ENCODE measurements around the gene MMP20.

Gene MMP20

GRCh38 chr11:102553835-102554282 is 71.3 kb downstream of the MMP20 start:
- DNase-seq (ENCODE audit: low spot score): no peak

- DNase-seq (ENCODE audit: low spot score): no peak
Measured at GRCh38 chr11:102552447-102553194, 72.5 kb downstream of the MMP20 start.

GRCh38 chr11:102552020-102552419 is 73.1 kb downstream of the MMP20 start:
- no peak for DNase-seq (ENCODE audit: low spot score)

- no peak for DNase-seq (ENCODE audit: low spot score)
Measured at GRCh38 chr11:102551169-102551781, 73.9 kb downstream of the MMP20 start.

- no peak for DNase-seq (ENCODE audit: low spot score)
Measured at GRCh38 chr11:102546923-102547471, 78.1 kb downstream of the MMP20 start.

GRCh38 chr11:102546427-102546826 is 78.7 kb downstream of the MMP20 start:
- no peak for DNase-seq (ENCODE audit: low spot score)

GRCh38 chr11:102545701-102546100 is 79.4 kb downstream of the MMP20 start:
- DNase-seq (ENCODE audit: low spot score): no peak

- DNase-seq (ENCODE audit: low spot score): no peak
Measured at GRCh38 chr11:102544594-102544993, 80.5 kb downstream of the MMP20 start.

- DNase-seq (ENCODE audit: low spot score): no peak
Measured at GRCh38 chr11:102539567-102539966, 85.6 kb downstream of the MMP20 start.

- no peak for DNase-seq (ENCODE audit: low spot score)
Measured at GRCh38 chr11:102538932-102539331, 86.2 kb downstream of the MMP20 start.

GRCh38 chr11:102534261-102534872 is 90.8 kb downstream of the MMP20 start:
- DNase-seq (ENCODE audit: low spot score): no peak

GRCh38 chr11:102530558-102530957 is 94.6 kb downstream of the MMP20 start, which contains the start of gene MMP7:
TSS of gene MMP7 (minus strand) at chr11:102530747. CDS start at chr11:102530700, 47 bp downstream.
- DNase-seq (ENCODE audit: low spot score): no peak

GRCh38 chr11:102528618-102529017 is 96.5 kb downstream of the MMP20 start:
- DNase-seq (ENCODE audit: low spot score): no peak

- DNase-seq (ENCODE audit: low spot score): no peak
Measured at GRCh38 chr11:102527684-102528083, 97.4 kb downstream of the MMP20 start.

- DNase-seq (ENCODE audit: low spot score): no peak
Measured at GRCh38 chr11:102527041-102527440, 98.1 kb downstream of the MMP20 start.

All from hematopoietic multipotent progenitor cell treated with erythropoietin and hydrocortisone succinate and interleukin-3 and kit ligand, for 17 days (in vitro differentiated cells).